NOMO-1 treated with DMSO at 0.1 percent for 48 hours (cell line): Measurements from ENCODE around the gene MAGI2.
"Not testable (repeated sequence)": the region's sequence is repeated elsewhere in the genome, so short reads cannot be mapped to it uniquely, and the experiment has no call there.

ENCODE experiments used
- DNase-seq: peaks from one replicate; lab custom pipeline; 2025; ENCODE audit not compliant: unreplicated experiment; lab: John Stamatoyannopoulos, UW

Gene MAGI2

DNA sequence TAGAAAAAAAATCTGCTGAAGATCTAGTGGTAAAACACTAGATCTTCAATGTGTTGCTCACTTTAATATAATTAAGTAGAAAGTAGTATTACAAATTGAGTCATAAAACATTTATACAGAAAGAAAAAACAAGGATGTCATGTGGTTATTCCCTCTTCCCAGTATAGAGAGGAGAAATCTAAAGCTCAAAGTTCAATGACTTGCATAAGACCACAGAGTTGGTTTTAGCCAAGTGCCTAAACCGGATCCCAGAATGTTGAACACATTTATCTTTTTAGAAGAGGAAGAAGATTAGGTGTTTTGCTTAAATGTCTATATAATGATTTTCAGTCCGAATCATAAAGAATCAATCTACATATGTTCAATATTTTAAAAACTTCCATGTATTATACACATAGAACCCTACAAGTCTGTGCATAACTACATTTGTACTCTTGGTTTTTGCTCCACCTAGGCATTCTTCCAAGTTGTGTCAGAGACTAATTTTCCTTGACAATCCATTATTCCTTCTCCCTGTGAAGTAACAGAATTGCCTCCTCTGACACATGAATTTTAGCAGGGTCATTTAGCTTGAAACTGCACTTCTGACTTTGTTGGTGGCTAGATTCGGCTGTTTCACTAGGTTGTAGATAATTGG is 389.2 kb downstream of the MAGI2 start:
- no peak for DNase-seq

- DNase-seq, result no peak
Measured at GRCh38 chr7:79063019-79063698, 390.3 kb downstream of the MAGI2 start.

DNA sequence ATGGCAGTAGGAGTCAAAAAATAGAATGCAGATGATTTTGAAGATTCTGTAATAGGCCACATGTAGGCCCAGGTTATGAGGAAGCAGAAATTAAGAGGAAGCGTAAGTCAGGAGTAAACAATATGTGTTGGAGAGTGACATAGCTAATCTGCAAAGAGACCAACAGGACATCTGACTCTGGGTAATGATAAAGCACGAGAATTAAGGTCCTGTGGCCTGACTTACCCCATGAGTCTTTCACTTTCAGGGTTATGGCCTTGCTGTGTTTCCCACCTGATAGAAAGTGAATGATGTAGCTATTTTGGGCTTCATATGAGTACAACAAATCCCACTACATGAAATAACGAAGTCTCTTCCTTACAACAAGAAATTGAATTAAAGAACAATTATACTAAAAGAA is 393.0 kb downstream of the MAGI2 start:
- peak; percentile 69 for DNase-seq

GRCh38 chr7:79055722-79056415 is 397.6 kb downstream of the MAGI2 start:
- DNase-seq, result no peak

DNA sequence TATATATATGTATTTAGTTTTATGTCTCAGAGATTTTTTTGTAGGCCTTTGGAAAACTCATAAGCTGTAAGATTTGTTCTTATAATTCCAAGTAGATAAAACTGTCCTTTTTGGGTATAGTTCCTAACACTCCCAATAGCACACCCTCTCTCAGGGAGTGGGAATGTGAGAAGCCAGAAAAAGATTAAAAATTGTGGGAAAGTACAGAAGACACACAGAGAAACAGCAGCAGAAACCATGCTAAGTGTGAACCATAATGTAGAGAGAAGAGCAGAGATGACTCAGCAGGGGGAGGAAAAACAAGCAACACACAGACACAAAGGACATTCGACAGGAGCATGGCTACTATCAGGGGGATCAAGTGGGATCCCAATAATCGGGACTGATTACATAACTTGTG is 401.6 kb downstream of the MAGI2 start:
- no peak for DNase-seq

DNA sequence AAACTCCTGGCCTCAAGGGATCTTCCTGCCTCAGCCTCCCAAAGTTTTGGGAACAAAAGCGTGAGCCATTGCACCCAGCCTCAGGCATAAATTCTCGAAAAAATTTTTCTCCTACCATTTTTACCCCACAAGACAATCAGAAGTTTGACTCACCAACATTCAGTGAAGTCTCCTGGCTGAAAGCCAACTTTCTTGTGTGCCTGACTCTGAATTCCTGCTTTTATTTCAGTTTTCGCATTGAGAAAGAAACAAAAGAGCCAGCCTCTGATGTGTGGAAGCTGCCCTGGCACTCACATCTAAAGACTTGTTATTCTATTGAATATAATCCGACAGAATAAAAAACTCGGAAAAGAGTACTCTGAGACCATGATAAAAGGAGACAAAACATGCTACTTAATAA is 402.9 kb downstream of the MAGI2 start:
- no peak for DNase-seq

DNA sequence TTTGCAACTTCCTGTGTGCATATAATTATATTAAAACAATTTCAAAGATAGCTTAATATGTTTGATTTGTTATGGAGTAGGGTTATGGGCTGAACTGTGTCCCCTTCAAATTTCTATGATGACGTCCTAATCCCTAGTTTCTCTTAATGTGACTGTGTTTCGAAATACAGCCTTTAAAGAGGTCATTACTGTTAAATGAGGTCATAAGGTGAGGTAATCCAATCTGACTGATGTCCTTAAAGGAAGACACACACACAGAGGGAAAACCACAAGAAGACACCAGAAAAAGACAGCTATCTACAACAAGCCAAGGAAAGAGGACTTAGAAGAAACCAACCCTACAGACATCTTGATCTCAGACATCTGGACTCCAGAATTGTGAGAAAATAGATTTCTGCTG is 407.4 kb downstream of the MAGI2 start:
- DNase-seq, result no peak

- no peak for DNase-seq
Measured at GRCh38 chr7:79037001-79037400, 416.5 kb downstream of the MAGI2 start.

DNA sequence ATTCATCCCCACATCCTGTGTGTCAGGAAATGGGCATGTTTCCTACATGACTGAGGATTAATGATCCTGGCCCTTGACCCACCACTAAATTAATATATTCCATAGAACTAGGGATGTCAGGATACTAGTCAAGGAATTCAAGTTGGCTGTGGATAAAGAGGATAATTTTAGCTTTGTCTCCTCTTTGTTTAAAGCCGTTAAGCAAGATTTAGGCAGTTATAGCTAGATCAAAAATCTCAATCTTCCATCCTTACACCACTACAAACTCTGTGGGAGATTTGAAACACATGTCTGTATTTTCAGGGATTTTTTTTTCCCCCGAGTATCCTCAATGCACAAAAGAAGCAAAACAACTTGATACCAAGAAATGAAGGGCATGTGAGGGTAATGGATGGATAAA is 417.1 kb downstream of the MAGI2 start:
- no peak for DNase-seq

DNA sequence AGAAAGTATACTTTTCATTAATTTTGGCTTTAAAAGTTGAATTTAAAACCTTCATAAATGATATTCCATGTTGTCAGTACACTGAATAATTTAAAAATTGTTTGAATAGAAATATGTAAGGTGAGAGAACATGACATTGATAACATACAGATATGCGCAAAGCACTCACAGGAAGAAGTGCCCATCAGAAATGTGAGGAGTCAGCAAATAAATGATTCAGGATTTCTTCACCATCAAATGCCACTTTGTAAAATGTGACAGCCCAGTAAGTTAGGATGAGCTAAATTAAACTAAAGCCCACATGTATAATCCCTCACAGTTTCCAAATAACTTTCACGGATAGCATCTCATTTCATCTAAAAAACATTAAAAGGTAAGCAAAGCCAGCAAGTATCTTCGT is 417.6 kb downstream of the MAGI2 start:
- DNase-seq, result no peak

GRCh38 chr7:79034730-79035129 is 418.7 kb downstream of the MAGI2 start:
- no peak for DNase-seq

DNA sequence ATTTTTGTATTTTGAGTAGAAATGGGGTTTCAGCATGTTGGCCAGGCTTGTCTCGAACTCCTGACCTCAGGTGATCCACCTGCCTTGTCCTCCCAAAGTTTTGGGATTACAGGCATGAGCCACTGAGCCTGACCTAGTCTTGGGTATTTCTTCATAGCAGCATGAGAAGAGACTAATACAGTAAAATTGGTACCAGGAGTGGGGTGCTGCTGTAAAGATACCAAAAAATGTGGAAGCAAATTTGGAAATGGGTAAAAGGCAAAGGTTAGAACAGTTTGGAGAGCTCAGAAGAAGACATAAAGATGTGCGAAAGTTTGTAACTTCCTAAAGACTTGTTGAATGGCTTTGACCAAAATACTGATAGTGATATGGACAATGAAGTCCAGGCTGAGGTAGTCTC is 433.8 kb downstream of the MAGI2 start:
- not testable (repeated sequence) for DNase-seq

DNA sequence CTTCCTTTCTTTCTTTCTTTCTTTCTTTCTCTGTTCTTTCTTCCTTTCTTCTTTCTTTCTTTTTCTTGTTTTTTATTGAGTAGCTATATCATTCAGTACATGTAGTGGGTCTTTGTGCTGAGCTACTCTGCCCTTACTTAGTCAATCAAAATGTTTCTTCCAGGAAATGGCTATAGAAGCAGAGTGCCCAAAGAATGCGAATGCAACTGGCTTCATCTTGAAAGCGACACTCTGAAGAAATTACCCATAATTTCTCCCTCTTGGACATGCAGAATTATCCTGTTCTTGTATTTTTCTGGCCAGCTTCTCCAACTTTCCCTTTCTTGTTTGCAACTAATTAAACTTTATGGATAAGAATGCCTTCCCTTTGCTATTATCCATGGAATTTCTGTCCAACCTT is 441.5 kb downstream of the MAGI2 start:
- no peak for DNase-seq

DNA sequence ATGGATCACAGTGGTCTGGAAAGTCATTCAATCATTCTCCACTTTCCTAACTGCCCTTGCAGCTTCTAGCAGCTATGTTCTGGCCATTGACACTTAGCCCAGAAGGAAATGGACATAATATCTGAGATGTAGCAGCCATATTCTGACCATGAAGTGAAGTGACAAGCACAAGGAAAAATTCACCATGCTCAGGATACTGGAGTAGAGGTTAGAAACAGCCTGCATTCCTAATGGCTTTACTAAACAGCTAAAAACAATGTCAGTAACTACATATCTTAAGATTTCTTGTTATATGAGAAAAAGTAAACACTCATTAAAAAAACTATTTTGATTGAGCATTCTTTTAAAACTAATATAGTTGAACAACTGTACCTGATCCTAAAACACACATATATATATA is 443.8 kb downstream of the MAGI2 start:
- DNase-seq, result no peak

DNA sequence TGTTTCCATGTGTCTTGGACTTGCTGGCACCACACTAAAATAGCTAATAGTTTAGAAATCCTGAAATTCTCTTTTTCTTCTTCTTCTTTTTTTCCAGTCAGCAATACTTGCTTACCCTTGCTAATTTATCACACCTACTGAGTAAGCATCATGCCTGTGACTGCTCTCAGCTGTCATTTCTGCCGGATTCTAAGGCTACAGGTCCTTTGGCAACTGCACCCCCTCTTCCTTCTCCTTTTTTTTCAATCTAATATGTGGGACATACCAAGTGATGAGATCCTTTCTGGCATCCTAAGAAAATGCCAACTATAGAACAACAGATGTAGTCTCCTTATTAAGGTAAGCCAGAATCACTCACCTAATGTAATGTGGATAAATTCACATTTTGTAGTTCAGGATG is 444.7 kb downstream of the MAGI2 start:
- no peak for DNase-seq

DNA sequence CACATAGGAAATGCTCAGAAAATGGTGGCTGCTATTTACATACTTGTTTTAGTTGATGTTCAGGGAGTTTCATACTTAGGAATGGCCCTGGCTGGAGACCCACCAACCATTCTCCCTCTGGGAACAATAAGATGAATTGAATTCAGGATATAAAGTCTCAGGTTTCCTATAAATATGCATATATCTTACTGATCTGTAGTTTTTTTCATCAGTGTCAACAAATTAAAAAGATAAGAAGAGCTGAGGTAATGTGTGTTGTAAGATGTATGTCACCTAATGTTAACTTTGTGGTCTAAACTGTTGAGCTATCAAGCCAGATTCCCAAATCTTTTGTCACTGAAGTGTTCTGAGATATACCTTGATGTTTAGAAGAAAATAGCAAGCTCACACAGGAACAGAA is 457.5 kb downstream of the MAGI2 start:
- DNase-seq, result no peak

DNA sequence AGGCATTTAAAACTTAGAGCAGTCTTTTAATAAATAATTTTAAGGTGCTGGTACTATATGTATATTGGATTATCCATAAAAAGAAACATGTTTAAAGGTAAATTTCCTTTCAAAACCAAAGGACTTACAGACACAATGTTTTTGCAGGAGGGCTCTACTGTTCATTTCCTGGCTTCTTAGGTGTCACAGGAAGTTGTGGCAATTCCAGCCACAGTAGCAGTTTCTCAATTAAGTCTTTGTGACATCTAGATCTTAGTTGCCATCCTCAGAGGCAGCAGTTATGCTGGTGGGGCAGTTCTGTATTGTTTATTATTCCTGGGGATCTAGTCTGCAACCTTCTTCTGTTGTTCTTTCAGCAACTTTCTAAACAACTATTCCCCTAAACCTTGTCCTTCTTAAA is 460.1 kb downstream of the MAGI2 start:
- no peak for DNase-seq

DNA sequence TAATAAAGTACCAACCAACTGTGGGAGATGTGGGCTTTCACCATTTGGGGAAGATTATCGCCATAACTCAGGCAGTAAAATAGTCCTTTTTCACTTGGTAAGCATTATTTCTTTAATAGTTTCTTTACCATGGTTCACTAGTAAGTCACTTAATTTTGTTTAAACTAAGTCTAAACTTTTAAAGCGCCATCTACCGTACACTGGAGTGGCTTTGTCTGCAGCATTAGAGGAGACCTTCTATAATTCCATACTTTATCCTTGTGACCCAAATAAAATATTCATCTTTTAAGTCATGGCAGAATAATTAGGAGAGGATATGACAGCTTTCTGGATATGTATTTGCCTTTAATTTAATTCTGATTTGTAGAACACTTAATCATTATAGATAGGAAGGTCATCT is 468.0 kb downstream of the MAGI2 start:
- no peak for DNase-seq

DNA sequence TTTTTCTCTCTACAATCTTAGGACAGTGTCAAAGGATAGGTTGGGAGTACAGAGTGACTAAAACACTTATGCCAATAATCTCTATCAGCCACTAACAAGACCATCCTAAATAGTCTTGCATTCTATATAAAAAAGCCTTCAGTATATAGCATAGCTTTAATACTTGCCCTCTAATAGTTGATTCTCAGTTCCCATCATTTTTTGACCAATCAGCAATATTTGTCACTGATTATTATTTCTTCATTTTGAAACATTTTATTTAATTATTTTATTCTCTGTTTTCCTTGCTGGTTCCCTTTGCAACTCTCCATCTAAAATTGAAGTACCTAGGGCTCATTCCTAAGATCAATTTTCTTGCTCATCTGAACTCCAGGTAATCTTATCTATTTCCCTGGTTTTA is 470.0 kb downstream of the MAGI2 start:
- no peak for DNase-seq

- no peak for DNase-seq
Measured at GRCh38 chr7:78970440-78970916, 483.0 kb downstream of the MAGI2 start.

- no peak for DNase-seq
Measured at GRCh38 chr7:78968951-78969350, 484.5 kb downstream of the MAGI2 start.

DNA sequence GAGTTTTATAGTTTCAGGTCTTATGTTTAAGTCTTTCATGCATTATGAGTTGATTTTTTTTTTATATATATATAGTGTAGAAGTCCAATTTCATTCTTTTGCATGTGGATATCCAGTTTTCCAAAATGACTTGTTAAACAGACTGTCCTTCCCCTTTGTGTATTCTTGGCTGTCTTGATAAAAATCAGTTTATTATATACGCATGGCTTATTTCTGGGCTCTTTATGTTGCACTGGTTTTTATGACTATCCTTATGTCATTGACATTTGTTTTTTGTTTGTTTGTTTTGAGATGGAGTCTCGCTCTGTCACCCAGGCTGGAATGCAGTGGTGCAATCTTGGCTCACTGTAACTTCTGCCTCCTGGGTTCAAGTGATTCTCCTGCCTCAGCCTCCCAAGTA is 485.9 kb downstream of the MAGI2 start:
- DNase-seq, result not testable (repeated sequence)
